SH-SY5Y (cell line): ENCODE measurements around the gene SNED1.

Experiments
- GATA2 ChIP-seq: IDR thresholded peaks from 2 replicates; pipeline ENCODE4 v1.6.1; 2011; ENCODE audit warnings: mild to moderate bottlenecking, low read depth, low read length
- GATA3 ChIP-seq: IDR thresholded peaks from 2 replicates; pipeline ENCODE4 v1.6.1; 2011; ENCODE audit warnings: low read depth, mild to moderate bottlenecking, low read length, moderate library complexity

The SNED1 gene

DNA sequence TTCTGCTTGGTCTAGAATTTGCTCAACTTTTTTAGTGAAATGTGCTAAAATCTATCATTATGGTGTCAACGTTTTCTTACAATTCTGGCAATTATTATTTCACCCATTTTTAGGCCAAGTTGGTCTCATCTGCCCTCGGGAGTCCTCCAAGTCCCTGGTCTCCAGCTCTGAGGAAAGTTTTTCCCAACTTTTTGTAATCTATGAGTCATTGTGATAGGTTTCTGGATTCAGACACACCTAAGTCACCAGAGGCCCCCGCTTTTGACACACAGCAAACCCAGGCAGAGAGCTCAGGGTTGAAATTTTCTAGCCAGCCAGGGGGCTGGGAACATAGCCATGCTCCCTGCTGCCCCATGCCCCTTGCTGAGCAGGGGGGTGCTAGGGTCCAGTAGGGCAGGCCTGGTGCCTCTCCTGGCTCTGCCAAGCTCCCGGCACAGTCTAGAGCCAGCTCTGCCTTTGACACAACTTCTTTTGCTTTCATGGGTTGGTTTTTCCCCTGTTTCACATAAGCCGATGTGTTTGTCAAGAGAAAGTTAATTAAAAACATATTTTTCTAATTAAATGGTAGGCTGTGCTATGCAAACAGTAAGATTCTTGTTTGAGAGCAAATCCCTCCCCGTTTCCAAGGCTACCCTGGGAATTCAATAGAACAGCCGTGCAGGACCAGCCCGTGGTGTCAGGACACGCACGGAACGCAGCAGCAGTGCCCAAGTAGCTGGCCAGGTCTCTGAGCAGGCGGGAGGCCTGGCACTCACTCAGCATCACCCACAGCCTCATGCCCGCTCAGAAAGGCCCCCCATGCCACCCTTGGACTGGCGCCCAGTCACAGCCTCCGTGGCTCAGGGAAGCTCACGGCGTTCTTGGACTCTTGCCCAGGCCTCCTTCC, 25.5 kb upstream of the SNED1 start:
- no peak for TF ChIP-seq GATA2
- no peak for TF ChIP-seq GATA3

DNA sequence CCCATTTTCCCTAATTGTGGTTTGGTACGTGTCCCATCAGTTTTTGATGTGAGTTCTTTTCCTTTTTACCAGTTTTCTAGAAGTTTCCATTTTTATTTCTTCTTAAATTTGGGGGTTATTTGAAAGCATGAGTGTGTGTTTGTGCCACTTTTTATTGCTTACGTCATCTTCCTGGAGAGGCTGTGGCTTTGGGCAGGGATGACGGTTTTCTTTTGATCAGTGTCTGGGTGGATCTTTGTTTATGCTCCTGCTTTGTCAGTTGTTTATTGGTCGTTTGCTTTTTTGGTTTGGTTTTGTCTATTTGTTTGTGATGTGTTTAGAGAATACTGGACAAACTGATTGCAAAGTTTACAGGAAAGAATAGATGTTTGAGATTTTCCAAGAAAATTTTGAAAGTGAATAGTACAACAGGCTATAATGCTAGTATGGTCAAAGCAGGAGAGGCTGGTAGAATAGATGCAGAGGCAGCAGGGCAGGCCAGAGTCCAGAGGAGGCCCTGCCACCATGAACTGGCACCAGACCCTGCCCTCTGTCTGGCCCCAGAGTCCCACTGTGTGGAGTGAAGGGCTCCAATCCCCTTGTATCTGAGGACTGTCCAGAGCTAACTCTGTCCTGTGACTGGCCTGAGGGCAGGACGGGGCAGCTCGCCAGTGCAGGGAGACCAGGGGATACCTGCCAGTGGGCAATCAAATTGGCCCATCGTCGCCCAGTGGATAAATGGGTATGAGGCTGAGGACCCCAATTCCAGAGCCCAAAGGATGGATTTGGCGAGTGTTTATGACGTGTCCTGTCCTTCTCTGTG, 23.4 kb upstream of the SNED1 start:
- no peak for TF ChIP-seq GATA3
- no peak for TF ChIP-seq GATA2

DNA sequence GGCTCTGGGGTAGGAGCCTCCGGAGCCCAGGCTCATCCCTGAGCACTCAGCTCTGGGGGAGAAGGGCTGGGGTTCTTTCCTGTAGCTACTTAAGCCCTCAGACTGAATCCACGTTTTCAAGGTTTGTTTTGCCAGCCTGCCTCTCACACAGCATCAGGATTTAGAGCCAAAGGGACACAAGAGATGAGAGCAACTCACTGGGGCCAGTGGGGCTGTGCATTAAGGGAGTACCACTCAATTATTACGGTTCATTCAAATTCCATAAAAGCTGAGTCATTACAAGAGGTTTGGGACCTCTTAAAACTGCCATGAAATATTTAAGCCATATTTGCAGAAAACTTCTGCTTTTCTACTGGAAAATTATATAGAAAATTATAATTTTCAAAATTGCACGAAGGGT, 17.1 kb upstream of the SNED1 start:
- no peak for TF ChIP-seq GATA2
- TF ChIP-seq GATA3 = no peak

DNA sequence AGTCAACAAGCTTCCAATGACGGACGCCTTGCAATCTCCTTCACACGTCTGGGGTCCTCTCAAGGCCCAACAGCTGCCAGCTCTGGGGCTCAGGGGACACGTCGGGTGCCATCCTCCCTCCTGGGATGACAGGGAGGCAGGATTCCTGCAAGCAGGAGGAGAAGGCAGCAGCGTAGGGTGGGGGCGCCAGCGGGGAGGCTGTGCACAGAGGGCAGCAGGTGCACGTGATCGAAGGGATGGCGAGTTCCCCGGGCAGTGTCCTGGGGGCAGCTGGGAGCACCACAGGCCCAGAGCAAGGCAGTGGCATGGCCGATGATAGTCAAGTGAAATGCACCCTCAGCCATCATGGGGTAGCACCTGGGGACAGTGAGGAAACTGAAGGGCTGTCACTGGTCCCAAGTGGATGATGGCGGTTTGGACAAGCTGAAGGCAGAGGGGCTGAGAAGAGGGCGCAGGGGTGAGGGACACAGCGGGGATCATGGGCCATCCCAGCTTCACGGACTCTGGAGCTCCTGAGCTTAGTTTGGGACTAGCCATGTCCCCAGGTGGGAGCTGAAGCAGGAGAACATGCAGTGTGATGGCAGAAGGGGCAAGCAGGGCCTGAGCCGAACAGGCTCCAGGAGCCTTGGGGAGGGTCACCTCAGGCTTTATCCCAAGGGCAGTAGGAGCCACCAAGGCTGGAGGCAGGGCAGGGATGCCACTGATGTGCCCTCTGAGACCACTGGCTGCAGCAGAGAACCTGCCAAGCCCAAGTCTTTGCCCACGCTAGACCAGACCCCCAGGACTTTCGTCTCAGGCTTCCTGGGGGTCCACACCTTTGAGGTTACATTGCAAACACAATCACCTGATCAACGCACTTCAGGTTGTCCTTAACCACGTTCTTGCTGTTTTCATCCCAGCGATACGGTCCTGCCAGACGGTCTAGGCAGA, 16.3 kb upstream of the SNED1 start:
- TF ChIP-seq GATA2 = no peak
- TF ChIP-seq GATA3 = no peak

DNA sequence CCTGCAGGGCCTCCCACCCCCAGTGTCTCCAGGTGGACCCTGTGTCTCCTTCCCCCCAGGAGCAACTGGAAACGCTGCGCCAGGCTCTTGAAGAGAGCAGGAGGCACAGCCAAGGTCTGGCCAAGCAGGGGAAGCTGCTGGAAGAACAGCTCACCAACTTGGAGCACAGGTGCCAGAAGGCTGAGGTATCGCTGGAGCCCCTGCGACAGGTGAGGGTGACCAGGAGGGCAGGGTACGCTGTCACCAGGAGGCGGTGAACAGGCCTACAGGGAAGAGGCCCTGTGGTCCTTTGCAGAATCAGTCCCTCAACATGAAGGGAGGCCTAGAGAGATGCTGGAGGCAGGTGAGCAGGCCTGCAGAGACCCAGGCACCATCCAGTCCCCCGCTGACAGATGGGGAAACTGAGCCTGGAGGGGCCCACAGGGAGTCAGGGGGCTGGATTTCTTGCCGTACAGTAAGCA, 15.6 kb upstream of the SNED1 start:
- TF ChIP-seq GATA3 (no peak), GATA2 (no peak)

DNA sequence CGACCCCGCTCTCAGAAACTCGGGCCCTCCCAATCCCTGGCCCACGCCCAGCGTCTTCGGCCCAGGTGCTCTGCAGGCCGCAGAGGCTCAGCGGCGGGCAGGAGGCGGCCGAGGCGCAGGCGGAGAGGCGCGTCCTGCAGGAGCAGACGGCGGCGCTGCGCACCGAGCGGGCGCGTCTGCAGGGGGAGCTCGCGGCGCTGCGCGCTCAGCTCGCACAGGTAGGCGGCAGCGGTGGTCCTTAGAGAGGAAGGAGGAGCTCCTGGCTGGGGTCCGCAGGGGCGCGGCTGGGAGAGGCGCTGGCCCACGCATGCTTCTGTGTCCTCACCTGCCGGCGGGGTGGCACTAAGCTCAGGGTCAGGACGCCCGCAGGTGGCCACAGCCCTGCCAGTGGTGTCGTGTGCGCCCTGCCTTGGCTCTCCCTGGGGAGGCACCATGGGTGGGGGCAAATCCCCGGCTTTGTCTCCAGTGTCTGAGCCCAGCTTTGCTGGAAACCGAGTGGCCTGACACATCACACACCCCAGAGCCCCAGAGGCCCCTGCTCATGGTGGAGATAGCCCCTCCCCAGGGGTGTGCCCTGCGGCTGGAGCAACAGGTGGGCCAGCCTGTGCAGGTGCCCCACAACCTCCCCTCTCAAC, 14.9 kb upstream of the SNED1 start:
- no peak for TF ChIP-seq GATA3
- no peak for TF ChIP-seq GATA2

DNA sequence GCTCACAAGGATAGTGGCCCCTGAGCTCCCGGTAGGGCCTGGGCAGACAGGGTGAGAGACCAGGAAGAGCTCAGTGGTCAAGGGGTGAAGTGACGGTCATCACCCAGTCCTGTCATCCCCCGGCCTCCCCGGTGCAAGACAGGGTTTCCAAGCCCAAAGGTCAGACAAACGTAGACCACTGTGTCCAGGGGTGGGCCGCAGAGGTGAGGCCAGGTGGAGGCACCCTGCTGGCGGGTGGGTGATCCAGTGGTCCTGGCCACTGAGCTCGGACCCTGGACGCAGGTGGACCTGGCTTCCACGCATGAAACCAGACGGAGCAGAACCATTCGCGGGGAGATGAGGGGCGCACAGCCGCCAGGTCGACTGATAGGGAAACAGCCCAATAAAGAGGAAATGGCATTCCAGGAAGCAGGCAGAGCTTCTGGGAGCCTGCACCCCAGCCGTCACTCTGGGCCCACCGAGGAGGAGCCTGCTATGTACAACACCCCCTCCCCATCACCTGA, 14.4 kb upstream of the SNED1 start:
- TF ChIP-seq GATA3 (no peak), GATA2 (no peak)

DNA sequence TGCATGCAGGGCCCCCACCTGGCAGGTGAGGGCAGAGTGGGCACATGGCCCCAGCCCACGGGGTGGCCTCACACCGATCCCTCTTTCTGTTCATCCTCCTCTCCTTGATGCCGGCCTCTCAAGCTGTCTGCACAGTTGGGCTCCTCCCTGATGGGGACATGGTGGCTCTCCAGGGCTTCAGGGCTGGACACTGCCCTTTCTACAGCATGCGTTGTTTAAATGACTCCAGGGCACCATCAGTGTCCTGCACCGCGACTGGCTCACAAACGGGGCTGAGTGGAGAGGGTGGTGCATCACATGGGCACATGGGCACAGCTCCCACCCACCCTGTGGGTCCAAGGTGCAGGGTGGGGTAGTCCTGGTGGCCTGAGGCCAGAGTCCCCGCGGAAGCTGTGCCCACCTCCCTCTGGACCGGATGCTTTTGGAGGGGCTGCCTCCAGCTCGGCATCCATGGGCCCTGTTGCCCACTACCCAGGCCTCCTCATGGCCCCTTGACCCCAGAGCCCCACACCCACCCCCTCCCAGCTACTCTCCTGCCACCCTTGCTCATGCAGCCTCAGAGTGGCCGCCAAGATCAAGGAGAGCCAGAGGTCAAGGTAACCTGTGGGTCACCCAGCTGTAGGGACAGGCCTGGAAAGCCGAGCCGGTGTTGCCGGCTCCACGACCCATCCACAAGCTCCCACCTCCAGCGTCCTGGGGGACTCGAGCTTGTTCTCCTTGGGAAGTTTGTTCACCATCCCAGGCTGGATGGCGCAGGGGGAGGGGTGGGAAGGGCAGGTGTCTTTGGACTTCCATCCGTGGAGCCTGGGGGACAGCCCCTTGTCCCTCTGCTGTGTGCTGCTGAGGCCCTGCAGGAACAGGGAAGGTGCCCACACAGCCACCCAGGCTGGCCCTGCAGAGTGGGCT, 12.3 kb upstream of the SNED1 start:
- TF ChIP-seq GATA3 = no peak
- no peak for TF ChIP-seq GATA2

DNA sequence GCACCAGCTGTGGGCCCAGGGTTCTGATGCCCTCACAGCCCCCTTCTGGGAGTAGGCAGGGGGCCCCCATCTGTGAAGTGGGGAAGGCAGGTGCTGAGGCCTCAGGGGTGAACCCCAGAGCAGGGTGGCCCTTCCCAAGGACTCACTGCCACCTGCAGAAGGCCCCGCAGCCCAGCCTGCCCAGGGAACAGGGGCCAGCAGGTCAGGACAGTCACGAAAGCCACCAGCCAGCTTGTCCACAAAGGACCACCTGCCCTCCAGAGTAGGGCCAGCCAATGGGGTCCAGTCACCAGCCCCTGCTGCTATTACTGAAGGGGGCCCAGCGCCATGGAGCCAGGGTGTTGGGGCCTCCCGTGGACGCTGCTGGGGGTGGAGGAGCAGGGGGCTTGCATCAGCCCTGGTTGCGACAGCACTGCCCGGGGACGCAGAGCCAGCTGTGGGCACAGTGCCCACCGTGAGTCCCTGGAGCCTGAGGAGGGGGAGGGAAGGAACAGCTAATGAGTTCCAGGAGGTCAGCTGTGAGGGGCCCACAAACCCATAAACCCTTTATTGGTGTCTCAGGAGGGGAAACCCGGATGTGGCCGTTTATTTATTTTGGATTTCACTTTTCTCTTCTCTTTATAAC, 11.5 kb upstream of the SNED1 start:
- TF ChIP-seq GATA3 (no peak), GATA2 (no peak)

DNA sequence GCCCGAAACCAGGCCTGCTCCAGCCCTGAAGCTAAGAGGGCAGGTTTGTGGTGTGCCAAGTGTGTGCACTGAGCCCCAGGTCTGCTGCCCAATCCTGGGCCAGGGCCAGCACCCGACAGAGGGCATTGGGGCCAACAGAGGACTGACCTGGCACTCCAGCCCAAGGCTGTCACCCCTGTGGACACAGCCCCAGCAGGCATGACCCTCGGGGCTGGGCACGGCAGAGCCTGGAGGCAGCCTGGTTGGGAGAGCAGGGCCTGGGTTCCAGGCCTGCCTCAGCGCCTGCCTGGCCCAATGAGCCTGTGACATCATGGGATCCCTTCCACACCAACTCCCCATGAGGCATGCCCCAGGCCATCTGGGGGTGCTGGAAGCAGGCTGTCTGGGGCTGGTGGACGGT, 10.8 kb upstream of the SNED1 start:
- TF ChIP-seq GATA3 (no peak), GATA2 (no peak)

DNA sequence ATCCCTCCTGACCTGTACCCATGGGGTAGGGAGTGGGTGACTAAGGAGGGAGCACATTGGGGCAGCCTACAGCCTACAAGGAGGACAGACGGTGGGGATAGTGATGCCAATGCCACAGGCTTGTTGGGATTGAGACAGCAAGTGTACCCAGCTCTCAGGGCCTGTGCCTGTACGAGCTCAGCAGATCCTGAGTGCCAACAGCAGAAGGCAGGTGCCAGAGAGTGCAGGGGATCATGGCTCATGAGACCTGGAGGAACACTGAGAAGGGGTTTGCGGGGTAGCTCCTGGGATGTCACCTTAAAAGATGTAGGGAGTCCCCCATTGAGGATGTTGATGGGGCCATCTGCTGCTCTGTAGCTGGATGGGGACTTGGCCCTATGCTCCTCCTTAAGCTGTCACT, 10.3 kb upstream of the SNED1 start:
- no peak for TF ChIP-seq GATA3
- no peak for TF ChIP-seq GATA2
